HG03520 (cell line): ENCODE data around the gene SLC30A2.

Experiments used
- ATAC-seq: cut with Tn5 transposase; IDR thresholded peaks from one replicate; pipeline ENCODE4 v1.9.1; 2021; ENCODE audit warnings: mild to moderate bottlenecking, moderate library complexity; ENCODE audit not compliant: unreplicated experiment

The SLC30A2 gene

DNA sequence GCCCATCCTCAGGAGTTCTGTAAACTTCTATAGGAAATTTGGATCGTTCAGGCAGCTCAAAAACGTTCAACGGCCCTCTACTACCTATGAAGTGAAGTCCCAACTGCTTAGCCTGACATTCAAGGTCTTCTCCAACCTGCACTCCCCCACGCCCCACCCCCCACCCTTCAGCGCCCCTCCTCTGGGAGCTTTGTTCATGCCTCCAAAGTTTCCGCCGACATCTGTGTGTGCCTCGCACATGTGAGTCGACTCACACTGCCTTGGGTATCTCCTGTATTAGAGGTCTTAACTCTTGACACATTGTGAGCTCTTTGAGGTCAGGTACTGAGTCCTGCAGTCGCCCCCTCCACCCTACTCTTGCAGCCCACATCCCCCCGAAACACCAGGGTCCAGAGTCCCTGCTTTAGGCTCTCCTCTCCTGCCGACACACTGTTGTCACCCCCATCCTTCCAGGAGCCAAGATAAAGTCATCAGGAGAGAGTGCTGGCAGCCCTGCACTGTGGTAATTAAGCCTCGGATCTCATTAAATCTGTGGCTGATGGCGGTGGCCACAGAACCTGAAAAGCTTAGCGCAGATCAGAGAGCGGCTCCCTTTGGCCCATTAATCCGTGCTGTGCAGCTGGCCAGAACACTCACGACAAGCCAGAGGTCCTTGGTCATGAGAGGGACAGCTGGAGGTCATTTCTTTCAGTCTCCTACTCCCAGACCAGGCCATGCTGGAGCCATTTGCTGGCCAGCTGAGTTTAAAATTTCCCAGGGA lies 46.7 kb downstream of the SLC30A2 start:
- no peak for ATAC-seq

DNA sequence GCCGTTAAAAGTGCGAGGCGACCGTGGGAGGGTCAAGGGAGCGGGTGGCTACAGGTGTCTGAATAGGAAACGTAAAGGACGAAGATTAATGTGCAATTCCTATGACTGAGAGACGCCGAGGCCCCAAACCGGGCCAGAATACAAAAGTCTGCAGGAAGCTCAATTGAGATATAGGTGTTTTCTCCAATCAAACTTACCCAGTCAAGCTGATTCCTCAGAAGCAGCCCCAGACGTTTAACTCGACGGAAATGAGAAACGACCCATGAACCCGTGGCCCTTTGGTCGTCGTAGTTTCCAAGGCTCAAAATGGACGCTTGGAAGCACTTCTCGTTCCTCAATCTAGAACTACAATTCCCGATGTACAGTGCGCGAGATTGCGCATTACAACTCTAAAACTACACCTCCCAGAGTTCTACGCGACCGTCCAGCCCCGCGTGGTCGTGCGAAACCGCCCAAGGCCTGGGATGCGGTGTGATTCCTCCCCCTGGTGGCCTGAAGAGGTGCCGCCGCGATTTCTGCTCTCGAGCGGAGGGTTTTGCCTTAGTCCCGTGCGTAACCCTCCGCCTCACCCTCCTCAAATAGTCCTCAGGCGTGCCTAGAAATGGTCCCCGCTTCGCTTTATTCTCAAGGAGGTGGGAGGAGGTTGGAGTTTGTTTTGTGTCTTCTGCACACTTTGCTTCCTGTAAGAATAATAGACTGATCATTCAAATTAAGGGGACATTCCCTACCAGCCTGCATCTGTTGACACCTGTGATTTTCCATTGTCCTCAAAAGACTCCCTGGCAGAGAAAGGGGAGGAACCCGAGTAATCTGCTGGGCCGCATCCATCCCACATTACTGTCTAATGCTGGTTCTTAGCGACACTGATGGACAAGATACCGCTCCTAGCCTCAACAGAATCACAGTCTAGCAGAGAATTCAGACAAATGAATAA lies 47.8 kb downstream of the SLC30A2 start, which contains the start of gene PAFAH2:
PAFAH2 (minus strand) TSS at position 236 of the 934 bp plus-strand sequence. CDS start 7,247 bp downstream, outside the sequence.
- peak; percentile 93 for ATAC-seq

DNA sequence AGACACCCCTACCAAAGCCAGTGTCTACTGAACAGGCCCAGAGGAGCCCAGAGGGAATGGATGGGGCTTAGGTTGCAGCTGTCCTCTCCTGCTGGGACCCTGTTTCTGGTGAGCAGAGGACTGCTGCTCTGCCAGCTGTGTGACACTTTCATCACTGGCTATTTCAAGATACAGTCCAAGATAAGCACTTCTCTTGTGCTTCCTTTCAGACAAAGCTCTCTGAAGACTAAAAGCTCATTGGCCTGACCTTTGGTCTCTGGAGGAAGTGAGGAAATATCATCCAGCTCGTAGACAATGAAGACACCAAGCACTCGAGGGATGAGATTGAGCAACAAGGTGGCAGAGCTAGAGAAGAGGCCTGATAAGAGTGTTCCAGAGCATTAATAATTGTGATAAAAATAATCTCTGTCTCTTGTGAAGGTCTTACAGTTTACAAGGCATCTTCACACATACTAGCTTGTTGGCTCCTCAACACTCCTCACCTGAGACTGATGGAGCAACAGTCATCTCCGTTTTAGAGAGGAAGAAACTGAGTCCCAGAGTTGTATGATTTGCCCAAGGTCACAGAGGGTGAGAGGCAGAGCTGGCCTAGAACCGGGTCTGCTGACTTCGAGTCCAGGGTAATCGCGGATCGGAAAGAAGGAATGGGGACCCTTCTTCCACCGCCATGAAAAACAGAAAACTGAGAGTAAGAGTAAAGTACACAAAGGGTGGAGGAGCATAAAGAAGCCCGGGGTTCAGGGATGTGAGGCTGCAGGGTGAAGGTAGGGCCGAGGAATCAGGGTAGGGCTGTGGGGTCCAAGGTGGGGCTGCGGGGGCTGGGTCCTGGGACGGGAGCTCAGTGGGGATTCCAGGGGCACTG lies 48.7 kb downstream of the SLC30A2 start:
- ATAC-seq: no peak

DNA sequence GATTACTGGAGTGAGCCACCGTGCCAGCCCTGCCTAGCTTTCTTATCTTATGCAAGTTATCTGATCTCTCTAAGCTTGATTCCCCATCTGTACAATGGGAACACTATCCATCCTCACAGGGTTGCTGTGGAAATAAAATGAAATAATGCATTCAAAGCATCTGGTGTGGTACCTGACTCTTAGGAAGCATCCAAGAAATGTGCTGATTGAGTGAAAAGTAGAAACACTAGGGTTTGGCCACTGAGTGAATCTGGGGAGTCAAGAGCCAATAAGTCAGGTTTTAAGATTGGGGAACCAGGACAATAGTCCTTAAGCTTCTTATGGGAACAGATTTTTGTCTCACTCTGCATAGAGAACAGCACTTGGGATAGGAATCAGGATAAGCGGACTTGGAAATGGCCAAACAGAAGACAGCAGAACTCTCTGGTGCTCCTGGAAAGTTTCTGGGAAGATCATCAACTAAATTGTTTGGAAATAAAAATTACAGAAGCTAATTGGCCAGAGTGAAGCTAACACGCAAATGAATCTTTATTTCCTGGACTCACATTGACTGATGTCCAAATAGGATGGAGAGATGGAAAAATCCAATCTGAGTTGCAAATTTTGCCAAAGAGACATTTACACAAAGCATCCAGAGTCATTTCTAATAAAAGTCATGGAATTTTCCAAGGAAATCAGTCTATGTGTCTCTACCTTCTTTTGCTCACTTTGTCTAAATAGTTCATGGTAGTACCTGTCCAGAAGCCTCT lies 51.3 kb downstream of the SLC30A2 start:
- ATAC-seq: no peak

DNA sequence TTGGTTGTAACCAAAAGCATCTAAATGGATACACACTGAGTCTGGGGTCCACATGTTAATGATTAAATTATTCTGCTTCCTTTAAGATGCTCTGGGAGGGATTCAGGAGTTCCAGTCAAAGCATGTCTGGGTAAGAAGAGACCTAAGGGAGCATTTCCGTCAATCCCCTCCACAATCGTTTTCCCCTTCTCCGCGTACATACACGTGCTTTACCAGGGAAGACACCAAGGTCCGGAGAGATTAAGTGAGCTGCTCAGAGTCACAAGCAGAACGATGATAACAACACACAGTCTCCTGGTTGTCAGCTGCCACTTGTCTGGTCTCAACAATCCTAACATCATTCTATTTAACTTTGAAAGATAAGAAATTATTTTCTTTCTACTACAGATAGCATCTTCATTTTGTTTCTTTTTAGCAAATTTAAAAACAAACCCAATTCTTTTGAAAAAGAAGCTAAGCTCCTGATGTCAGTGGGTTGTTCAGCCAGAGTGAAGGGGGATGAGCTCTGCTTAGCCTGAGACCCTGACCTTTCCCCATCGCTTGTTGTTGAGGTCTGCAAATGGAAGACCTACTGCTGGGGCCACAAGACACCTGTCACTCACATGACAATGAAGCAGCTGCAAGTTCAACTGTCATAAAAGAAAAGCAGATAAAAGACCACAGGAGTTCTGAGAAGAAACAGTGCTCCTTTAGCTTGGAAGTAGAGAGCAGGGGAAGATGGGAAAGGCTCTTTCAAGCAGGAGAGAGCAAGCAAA lies 52.5 kb downstream of the SLC30A2 start:
- ATAC-seq: no peak

DNA sequence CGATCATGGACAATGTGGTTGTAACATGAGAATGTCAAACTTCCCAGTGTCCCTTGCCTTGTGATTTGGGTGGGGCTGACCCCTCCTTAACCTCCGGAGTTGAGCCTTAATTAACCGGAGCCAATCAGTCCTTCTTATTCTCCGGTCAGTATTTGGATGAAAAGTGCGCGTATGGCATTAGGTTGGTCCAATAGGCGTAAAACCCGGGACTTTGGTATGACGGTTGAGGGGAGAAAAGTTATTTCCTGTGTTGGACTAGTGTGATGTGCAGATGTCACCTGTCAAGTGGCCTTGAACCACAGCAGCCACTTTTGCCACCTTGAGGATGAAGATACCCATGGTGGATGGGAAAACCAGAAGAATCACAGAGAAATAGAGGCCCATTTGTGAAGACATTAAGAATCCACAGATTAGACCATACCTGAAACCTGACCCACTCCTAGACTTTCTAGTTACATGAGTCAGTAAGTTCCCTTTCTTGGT lies 53.2 kb downstream of the SLC30A2 start:
- ATAC-seq: no peak

DNA sequence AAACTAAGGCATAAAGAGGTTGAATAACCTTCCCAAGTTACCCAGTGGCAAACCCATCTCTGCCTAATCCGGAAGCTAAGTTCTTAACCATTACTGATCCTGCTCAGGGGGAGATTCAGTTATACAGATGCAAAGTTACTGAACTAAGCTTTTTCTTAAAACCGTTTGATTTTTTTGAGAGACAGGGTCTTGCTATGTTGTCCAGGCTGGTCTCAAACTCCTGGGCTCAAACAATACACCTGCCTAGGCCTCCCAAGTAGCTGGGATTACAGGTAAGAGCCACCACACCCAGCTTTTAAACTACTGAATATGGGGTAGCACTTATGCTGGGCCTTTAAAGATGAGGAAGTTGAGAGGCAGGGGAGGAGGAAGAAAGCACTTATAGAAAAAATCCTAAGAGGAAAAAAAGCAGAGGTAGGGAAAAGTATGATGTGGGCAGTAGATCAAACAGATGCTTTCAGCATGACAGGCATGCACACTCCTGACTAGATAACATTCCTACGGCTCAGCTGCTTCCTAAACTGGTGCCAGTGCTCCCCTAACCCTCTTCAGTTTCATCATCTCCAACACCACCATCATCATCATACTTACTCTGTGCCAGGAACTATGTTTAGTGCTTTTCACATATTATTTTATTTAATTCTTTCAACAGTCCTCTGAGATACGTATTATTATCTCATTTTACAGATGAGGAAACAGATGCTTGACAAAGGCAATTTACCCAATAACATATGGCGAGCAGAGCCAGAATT lies 53.8 kb downstream of the SLC30A2 start:
- ATAC-seq: no peak

DNA sequence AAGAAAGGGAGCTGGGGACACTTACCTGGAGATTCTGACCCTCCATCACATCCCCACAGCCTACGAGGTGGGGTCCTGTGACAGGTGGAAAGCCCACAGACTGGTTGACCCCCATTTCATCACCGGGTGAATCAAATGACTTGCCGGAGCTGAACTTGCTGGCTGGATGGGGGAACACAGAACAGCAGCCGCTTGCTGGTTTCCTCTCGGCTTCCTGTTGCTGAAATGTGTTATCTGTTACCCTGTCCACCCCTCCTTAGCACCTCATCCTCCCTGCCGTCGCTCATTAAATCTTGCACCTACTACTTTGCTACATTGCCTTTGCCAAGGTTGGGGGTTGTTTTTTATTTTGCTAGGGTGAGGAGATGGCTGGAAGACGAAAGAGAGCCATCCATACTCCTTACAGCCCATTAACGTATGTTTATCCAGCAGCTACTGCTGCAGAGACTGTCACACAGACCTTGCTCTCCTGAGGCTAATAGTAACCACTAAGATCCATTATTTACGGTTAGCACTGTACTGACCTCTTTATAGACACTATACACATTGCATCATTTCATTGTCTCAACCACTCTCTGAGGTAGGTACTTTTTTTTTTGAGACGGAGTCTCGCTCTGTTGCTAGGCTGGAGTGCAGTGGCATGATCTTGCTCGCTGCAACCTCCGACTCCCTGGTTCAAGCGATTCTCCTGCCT lies 55.1 kb downstream of the SLC30A2 start:
- no peak for ATAC-seq

DNA sequence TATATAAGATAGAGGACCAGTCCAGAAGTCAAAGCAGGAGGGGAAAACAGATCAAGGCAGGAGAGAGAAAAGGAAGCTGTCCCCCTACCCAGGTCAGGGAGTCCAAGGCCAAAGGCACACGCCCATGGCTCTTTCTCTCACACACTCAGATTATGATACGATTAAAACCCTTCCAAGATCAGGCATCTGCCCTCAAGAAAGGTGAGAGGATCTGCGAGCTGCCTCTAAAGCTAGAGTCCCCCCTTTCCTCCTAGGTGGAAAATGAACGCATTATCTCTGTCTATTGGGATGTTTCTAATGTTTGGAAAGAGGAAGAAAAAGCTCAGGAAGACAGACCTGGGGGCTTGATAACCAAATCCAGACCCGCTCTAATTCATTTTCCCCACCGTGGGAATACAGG lies 55.7 kb downstream of the SLC30A2 start:
- ATAC-seq: no peak

DNA sequence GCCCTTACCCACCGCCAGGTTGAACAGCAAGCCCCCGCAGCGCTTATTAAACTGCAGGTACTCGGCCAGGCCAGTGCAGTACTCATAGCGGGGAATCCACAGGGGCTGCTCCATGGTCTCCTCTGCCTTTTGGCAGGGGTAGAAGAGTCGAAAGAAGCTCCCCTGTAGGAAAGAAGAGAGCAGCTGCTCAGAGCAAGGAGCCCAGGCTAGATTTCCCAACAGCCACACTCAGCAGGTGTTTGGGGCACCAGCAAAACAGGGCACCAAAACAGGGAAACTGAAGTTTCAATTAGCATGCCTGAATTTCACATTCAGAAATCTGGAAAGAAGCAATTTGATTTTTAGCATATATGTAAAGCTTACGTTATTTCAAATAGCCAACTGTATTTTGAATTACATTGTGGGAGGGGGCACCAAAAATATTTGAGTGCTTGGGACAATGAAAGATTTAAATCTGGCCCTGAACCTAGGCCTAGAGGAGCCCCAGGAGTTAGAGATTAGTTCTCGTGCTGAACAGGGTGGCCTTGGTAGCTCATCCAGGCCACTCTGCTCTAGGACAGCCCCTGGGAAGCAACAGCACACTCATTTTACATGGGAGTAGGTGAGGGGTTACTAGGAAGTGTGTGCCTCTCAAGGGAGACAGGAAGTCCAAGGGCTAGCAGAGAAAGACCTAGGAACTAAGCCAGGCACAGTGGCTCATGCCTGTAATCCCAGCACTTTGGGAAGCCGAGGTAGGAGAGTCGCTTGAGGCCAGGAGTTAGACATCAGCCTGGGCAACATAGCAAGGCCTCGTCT lies 56.3 kb downstream of the SLC30A2 start:
- no peak for ATAC-seq

DNA sequence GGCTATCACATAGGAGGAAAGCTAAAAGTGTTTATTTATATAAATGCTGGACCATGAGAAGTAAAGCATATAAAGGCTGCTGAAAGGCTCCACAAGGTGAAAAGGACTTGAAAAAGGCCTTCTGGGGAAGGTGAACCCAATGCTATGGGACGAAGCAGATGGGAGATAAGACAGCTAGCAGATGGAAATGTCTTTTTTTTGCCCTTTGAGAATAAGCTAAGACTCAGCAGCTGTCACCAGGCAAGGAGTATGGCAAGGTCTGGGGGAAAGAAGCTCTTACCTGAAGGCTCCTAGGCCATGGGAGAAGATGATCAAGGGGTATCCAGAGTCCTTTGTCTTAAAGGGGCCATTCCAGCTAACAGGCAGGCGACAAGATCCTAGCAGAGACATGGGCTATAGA lies 58.0 kb downstream of the SLC30A2 start:
- ATAC-seq: no peak
